Bone marrow (tissue), 2 donors: ENCODE data around the gene MRGPRX3.
"Not testable (repeated sequence)": the region's sequence is repeated elsewhere in the genome, so short reads cannot be mapped to it uniquely, and the experiment has no call there.

Experiments used
- DNase-seq, 2 donors: peaks; one replicate each; lab custom pipeline; 2025; lab: John Stamatoyannopoulos, UW

Gene MRGPRX3

DNA sequence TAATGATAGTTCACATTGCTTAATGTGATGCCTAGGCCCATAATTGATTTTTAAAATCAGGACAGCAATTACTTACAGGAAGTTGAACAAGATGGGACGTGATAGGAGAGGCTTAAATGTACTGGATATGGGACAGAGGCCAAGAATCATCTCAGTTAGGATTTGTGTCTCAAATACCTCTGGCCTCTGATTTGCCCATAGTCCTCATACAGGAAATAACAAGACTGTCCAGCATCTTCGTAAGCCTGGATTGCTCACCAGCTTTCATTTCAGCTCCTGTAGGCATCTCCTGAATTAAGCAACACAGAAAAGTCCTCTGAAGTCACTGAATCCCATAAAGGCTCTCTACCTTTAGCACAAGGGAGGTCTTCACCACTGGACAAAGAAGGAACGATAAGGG lies at the start of gene MRGPRX3:
Gene MRGPRX3 (plus strand): TSS at position 231 of the 400 bp plus-strand sequence. CDS start 4,632 bp downstream, outside the sequence.
- no peak for DNase-seq

DNA sequence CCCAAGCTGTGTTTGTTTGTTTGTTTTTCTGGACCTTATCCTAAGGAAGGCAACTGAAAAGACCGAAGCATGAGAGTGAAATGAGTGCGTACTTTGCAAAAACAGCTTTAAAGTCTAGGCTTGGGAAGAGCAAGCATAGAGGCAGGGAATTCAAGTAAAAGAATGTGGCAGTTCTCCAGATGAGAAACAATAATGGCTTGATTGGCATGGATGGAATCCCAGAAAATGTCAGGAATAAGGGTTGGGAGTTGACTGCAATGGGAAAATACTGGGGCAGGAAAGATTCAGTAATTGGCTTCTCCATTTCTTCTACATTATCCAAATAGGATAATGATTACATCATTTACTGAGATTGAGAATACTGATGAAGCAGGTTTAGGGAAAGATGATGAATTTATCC lies 44.0 kb upstream of the MRGPRX3 start:
- no peak for DNase-seq

DNA sequence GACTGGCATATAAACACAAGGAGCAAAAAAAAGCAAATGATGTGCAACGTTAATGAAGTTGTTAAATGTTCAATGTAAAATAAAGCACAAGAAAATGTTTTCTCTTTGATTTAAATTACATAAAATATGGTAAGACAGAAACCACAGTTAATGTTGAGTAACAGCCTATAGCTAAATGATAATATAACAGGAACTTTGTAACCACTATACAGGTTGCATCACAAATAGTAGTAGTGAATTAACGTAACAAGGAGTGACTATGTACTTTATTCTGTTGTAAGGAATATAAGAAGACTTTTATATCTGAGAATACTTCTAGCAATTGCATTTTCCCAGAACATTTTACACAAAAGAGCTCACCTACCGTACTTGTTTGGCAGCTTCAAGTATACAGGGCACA lies 43.4 kb upstream of the MRGPRX3 start:
- no peak for DNase-seq

DNA sequence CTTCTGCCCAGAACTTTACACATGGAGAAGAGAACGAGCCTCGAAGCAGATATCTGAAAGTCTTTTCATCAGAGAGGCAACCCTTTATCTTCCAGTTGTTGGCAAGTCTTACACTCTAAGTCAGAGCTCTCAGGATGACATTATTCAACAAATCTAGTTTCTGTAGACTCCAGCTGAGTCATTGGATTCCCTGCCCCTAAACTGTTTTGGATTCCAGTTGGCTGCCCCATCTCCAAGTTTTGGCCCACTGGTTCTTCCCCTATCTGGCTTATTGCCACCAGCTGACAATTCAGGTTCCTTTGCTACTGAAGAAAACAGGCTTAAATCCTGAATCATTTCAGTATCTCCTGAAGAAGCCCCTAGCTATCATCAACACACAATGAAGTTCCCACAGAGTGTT lies 40.6 kb upstream of the MRGPRX3 start:
- no peak for DNase-seq

DNA sequence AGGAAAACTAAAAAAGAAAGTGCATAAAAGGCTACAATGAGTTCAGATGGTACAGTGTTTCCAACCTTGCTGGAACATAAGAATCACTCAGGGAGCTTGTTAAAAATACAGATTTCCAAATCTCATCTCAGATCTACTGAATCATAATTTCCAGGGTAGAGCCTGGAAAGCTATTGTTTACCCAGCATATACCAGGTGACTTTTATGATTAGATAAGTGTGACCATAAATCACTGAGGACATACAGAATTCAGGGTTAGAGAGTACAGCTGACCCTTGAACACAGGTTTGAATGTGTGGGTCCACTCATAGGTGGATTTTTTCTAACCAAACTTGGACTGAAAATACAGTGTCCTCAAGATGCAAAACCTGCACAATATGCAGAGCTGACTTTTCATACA lies 38.4 kb upstream of the MRGPRX3 start:
- DNase-seq = no peak

DNA sequence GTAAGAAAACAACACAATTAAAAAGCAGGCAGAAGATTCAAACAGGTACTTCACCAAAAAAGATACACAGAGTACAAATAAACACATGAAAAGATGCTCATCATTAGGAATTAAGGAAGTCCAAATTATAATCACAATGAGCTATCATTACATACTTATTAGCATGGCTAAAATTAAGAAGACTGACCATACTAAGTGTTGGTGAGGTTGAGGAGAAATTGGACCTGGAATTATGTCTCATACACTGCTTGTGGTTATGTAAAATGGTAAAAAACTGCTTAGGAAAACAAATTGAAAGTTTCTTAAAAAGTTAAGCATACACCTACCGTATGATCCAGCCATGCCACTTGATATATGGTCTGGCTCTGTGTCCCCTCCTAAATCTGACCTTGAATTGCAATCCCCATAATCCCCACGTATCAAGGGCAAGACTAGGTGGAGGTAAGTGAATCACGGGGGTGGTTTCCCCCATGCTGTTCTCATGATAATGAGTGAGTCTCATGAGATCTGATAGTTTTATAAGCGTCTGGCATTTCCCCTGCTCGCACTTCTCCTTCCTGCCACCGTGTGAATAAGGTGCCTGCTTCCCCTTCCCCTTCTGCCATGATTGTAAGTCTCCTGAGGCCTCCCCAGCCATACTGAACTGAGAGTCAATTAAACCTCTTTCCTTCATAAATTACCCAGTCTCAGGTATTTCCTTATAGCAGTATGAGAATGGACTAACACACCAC lies 31.3 kb upstream of the MRGPRX3 start:
- no peak for DNase-seq

DNA sequence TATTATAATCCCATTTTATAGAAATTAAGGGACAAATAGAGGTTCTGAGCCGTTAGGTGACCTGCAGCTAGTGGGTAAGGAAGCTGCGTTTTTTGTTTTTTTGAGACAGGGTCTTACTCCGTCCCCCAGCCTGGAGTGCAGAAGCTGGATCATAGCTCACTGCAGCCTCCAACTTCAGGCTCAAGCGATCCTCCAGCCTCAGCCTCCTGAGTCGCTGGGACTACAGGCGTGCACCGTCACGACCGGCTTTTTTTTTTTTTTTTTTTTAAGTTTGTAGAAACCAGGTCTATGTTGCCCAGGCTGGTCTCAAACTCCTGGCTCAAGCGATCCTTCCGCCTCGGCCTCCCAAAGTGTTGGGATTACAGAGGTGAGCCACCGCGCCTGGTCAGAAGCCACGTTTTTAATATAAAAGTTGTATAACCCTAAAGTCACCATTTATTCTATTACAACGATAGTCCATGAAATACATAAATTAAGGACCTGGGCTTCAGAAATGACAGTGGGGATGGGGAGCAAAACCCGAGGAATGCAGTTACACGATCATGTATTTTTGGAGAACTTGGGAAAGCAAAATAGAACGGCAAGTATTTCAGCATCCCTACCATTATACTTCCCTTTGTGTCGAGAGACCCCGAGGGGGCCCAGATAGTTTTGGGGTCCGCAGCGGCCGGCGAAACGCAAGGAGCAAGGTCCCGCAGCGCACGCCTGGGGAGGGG lies 27.1 kb upstream of the MRGPRX3 start:
- DNase-seq = no peak

DNA sequence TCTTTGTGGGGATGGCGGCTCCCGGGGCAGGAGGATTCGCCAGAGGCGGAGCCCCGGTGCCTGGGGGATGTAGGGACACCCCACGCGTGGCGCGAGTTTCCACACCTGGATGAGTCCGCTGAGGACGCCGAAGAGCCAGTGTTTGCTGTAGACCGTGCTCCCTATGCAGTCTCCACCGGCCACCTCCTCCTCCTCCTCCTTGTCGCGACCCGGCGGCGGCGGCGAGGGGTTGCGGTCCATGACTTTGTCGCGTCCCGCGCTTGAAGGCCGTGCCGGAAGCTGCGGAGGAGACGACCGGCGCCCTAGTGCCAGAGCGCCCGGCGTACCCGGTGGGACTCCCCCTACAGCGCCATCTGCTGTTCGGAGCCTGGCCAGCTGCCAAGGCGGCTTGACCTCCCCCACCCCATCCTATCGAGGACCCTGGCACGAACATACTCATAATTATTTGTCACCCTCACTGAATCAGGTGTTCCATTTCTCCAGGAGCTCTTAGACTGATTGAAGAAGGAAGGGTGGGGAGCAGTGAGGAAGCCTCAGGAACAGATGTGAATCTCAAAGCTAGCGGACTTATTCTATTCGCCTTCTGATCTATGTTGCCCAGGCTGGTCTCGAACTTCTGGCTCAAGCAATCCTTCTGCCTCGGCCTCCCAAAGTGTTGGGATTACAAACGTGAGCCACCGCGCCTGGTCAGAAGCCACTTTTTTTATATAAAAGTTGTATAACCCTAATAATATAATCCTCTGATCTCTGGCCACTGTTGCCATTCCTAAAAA lies 26.4 kb upstream of the MRGPRX3 start, which contains the start of gene SAAL1:
Gene SAAL1 (minus strand): TSS at position 281 of the 773 bp plus-strand sequence. CDS start 41 bp downstream, at position 240.
- peak; percentile 69 to 73 for DNase-seq

DNA sequence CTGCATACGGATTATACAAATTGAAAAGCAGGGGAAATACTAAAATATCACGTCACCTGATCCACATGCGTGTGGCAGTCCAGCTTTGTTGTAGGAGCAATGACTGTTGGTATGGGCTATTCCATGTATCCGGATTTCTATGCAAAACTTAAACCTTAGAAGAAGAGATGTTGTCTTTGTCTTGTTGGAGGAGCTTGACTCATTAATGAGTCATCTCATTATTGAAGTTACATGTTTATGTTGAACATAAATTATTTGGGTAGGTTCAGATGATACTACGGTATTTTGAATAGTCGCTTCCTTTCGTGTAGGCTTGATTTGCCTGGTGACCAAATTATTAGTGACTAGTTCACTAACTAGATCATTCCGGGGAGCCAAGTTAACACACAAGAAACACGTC lies 25.7 kb upstream of the MRGPRX3 start:
- no peak for DNase-seq

DNA sequence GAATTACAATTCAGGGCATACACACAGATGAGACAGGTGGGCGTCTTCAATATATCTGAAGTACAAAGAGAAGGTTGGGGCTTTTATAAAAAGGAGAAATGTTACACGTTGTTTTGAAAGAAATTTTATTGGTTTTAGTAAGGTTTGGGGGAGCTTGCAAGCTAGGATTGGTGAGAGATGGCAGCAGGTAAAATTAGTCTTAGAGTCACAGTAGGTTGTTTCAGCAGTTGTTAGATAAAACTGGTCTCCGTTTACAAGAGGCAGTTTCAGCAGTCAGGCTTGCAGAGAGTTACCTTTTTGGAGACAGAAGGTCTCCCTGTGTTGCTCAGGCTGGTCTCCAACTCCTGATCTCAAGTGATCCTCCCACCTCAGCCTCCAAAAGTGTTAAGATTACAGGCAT lies 24.1 kb upstream of the MRGPRX3 start:
- DNase-seq = no peak

DNA sequence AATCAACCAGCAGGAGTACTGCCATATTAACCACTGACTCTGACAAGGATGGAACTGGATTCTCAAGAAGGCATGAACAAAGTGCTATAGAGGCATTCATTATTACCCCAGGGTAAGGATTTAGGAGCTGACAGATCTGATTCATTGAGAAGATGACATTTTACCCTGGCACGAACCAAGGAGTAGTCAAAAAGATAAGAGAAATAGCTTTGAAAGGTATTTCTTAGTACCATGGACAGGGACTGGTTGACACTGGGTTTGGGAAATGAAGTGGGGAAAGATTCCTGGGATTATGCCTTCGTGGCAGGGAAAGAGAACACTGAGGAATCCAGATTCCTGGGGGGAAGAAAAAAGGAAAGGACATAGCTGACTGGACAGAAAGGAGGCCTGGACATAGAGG lies 21.4 kb upstream of the MRGPRX3 start:
- DNase-seq = no peak

DNA sequence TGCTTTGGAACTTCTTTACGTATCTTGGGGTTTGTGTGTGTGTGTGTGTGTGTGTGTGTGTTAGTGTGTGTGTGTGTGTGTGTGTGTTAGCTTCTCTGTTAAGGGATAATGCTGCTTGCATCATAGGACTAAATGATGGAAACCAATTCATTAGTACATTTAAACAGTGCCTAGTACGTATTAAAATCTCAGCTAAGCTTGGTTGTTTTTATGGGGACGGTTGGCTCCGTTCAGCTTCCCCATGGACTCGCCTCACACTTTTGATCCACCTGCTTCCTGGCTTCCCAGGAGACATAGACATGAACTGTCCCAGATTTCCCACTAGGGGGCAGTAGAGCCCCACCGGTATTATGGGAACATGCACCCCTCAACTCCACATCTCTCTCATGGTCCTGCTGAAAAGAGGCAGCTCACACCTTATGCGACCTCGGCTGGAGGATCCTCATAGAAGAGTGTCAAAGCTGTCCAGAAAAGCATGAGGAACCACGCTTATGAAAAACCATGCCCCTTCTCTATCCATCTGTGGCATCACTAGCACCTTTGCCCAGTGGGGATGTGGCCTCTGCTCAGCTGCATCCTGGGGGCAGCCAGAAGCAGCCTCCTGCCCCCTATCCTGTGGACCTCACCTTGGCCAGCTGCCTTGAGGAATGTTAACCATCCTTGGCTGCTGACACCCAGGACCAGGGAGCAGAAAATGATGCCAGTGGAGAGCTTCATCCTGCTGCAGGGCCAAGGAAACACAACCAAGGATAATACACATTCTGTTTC lies 16.8 kb upstream of the MRGPRX3 start:
- peak in 1 of 2 donors; percentile 54 for DNase-seq

DNA sequence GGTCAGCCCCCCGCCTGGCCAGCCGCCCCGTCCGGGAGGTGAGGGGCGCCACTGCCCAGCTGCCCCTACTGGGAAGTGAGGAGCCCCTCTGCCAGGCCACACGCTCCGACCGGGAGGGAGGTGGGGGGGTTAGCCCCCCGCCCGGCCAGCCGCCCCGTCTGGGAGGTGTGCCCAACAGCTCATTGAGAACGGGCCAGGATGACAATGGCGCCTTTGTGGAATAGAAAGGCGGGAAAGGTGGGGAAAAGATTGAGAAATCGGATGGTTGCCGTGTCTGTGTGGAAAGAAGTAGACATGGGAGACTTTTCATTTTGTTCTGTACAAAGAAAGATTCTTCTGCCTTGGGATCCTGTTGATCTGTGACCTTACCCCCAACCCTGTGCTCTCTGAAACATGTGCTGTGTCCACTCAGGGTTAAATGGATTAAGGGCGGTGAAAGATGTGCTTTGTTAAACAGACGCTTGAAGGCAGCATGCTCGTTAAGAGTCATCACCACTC lies 11.0 kb upstream of the MRGPRX3 start:
- not testable (repeated sequence) for DNase-seq

DNA sequence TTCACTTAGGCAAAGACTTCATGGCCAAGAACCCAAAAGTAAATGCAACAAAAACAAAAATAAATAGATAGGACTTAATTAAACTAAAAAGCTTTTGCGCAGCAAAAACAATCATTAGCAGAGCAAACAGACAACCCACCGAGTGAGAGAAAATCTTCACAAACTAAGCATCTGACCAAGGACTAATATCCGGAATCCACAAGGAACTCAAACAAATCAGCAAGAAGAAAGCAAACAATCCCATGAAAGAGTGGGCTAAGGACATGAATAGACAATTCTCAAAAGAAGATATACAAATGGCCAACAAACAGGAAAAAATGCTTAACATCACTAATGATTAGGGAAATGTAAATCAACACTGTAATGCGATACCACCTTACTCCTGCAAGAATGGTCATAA lies 1.3 kb upstream of the MRGPRX3 start:
- not testable (repeated sequence) for DNase-seq

DNA sequence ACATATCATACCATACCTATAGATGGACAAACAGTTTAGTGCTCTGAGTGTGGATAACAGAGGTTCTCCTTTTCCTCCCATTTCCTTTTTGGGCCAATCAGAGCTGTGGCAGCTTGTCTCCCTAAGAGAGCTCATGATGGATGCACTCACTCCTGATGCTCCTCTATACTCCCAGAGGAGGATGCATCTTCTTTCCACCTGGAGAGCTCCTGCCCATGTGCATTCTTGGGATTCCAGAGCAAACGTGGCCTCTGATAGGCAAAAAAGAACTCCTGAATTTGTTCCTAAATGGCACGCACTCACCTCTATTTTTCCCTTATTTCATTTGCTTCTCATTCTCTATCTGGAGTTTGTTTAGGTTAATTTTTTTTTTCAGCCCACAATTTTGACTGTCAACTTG lies 2.9 kb downstream of the MRGPRX3 start:
- no peak for DNase-seq

DNA sequence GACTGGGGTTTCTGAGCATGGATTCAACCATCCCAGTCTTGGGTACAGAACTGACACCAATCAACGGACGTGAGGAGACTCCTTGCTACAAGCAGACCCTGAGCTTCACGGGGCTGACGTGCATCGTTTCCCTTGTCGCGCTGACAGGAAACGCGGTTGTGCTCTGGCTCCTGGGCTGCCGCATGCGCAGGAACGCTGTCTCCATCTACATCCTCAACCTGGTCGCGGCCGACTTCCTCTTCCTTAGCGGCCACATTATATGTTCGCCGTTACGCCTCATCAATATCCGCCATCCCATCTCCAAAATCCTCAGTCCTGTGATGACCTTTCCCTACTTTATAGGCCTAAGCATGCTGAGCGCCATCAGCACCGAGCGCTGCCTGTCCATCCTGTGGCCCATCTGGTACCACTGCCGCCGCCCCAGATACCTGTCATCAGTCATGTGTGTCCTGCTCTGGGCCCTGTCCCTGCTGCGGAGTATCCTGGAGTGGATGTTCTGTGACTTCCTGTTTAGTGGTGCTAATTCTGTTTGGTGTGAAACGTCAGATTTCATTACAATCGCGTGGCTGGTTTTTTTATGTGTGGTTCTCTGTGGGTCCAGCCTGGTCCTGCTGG lies 4.9 kb downstream of the MRGPRX3 start:
- DNase-seq = no peak

DNA sequence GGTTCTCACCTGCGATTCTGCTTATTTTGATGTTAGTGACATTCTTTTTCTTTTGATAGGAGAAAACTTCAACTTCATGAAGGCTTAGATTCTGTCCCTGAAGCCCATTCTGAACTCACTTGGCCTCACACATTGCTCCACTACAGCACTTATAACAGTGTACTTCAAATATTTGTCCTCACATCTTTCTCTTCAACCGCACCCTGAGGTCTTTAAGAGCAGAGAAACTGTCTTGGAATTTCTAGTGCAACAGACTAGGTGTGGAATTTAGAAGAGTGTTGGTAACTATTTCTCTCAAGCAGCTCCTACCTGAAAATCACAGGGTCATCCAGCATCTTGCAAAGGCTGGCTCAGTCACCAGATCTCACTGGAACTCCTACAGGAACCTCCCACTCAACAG lies 7.8 kb downstream of the MRGPRX3 start:
- DNase-seq = no peak

DNA sequence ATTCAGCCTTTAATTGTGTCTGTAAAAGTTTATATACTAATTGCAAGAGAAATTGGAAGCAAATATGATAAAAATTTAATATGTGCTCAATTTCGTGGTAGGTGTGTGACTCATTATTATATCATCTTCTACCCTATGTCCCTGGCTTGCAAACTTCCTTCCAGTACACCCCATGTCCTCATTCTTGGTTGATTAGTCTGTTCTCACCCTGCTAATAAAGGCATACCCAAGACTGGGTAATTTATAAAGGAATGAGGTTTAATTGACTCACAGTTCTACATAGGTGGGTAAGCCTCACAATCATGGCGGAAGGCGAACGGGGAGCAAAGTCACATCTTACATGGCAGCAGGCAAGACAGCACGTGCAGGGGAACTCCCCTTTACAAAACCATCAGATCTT lies 11.9 kb downstream of the MRGPRX3 start:
- DNase-seq = no peak

DNA sequence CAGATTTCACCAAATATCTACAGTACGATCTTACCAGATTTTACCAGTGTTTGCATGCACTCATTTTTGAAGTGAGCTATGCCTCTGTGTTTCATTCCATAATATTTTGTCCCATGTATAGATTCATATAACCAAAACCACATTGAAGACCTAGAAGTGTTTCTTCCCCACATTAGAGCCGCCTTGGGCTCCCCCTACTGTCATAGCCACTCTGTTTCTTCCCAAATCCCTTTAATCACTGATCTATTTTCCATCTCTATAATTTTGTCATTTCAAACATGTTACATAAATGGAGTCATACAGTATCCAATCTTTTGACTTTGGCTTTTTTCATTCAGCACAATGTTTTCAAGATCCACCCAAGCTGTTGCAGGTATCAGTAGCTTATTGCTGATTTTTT lies 12.7 kb downstream of the MRGPRX3 start:
- DNase-seq = no peak

DNA sequence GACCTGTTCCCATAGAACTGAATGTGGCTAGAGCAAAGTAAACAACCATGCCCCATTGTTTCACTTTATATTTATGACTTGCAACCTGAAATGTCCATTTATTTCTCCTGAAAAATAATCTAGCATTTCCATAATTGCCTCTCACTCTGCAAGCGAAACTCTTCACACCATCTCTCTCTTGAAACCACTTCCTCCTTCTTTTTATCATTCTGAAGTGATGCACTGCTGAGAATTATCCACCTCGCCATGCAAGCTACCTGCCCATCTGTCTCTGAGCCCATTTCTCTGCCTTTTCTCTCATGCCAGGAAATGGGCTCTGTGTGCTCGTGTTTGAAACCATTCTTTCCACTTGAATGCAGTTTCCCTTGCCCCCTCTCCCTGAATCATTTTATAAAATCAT lies 13.5 kb downstream of the MRGPRX3 start:
- DNase-seq = no peak

DNA sequence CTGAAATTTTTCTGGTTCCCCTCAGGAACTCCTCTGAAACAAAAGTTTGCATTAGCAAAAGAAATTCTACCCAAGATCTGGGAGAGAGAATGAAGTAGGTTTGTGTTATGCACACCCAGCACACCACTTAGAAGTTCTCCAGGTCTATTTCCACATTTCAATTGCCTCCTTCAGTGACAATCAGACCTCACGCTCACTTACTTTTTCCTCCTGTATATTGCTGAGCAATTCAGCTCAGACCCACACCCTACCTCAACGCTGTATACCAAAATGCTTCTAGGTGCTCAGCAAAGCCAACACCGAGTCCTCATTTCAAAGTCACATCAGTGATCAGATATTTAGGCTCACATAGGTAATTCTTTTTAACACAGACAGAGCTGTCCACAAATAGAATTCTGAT lies 19.2 kb downstream of the MRGPRX3 start:
- no peak for DNase-seq
